CD8-positive, alpha-beta memory T cell (primary cell): ENCODE measurements around the gene RANBP1. TPM values are rescaled to one million over a fixed set of nuclear protein-coding genes. Genes with fewer than 3 reads are reported as not detected.

Source experiments
- CTCF ChIA-PET: fragments of 350-600 bp; sonication (Branson Sonifier 250); formaldehyde crosslinking; loops from one replicate; lab custom pipeline; 2021; ENCODE audit warnings: antibody characterized with exemption; lab: Charles Lee
- POLR2A ChIA-PET: fragments of 350-600 bp; sonication (Branson Sonifier 250); formaldehyde crosslinking; loops from one replicate; lab custom pipeline; 2021; ENCODE audit warnings: antibody characterized with exemption; lab: Charles Lee
- DNase-seq, 5 donors: peaks; one replicate each; pipeline versions ENCODE4 v3.0.0 to v3.0.0-alpha.2; 2020 to 2022; ENCODE audit warnings: mixed read lengths in 1 of 5
- H3K27ac ChIP-seq: one replicate; pipeline ENCODE4 v1.7.0; 2013; ENCODE audit warnings: low read depth, mild to moderate bottlenecking, low read length, moderate library complexity
- H3K27me3 ChIP-seq: 2 replicates; pipeline ENCODE4 v1.7.0; 2013; ENCODE audit warnings: low read length, mild to moderate bottlenecking; ENCODE audit not compliant: insufficient read depth, poor library complexity, severe bottlenecking
- H3K36me3 ChIP-seq: 2 replicates; pipeline ENCODE4 v1.7.0; 2013; ENCODE audit warnings: mild to moderate bottlenecking, low read length, moderate library complexity; ENCODE audit not compliant: insufficient read depth
- H3K4me1 ChIP-seq: 2 replicates; pipeline ENCODE4 v1.7.0; 2013; ENCODE audit warnings: mild to moderate bottlenecking, low read length, moderate library complexity; ENCODE audit not compliant: insufficient read depth
- H3K4me3 ChIP-seq: 2 replicates; pipeline ENCODE4 v1.7.0; 2013; ENCODE audit warnings: mild to moderate bottlenecking, low read length
- H3K9me3 ChIP-seq: 2 replicates; pipeline ENCODE4 v1.7.0; 2013; ENCODE audit warnings: mild to moderate bottlenecking, low read length
- H3K27ac Mint-ChIP-seq, 8 donors: one replicate each; pipeline ENCODE4 v1.8.0; 2020 to 2021; ENCODE audit warnings: mixed read lengths in 8 of 8, mild to moderate bottlenecking in 6 of 8, inconsistent platforms in 3 of 8, moderate library complexity in 3 of 8
- H3K27me3 Mint-ChIP-seq, 2 donors: one replicate each; pipeline ENCODE4 v1.8.0; 2020 to 2021; ENCODE audit warnings: mixed read lengths in 2 of 2, mild to moderate bottlenecking in 1 of 2, moderate library complexity in 1 of 2
- H3K36me3 Mint-ChIP-seq, 3 donors: one replicate each; pipeline ENCODE4 v1.8.0; 2020 to 2021; ENCODE audit warnings: mixed read lengths in 3 of 3, inconsistent platforms in 1 of 3, mild to moderate bottlenecking in 1 of 3
- H3K4me1 Mint-ChIP-seq, 3 donors: one replicate each; pipeline ENCODE4 v1.8.0; 2020 to 2021; ENCODE audit warnings: mixed read lengths in 3 of 3, inconsistent platforms in 1 of 3, mild to moderate bottlenecking in 1 of 3
- H3K4me3 Mint-ChIP-seq, 7 donors: one replicate each; pipeline ENCODE4 v1.8.0; 2020 to 2021; ENCODE audit warnings: mixed read lengths in 7 of 7, mild to moderate bottlenecking in 6 of 7, moderate library complexity in 4 of 7, inconsistent platforms in 2 of 7
- H3K9me3 Mint-ChIP-seq, 5 donors: one replicate each; pipeline ENCODE4 v1.8.0; 2020 to 2022; ENCODE audit warnings: mixed read lengths in 5 of 5, mild to moderate bottlenecking in 3 of 5, moderate library complexity in 2 of 5, inconsistent platforms in 1 of 5
- polyA plus RNA-seq: library from polyadenylated mRNA; unstranded; fragments of 300-500 nt; fragmentation: Illumina TruSeq; gene quantifications from one replicate; pipeline ENCODE4 v1.2.3, GENCODE V29; 2021
- total RNA-seq, 2 experiments: library from RNA; stranded (reverse); gene quantifications; one replicate each; pipeline ENCODE4 v1.2.3, GENCODE V29; 2021

Gene RANBP1
- total and polyA plus RNA-seq, 3 experiments from 2014 or later: 102 to 459 (median 436) TPM

DNA sequence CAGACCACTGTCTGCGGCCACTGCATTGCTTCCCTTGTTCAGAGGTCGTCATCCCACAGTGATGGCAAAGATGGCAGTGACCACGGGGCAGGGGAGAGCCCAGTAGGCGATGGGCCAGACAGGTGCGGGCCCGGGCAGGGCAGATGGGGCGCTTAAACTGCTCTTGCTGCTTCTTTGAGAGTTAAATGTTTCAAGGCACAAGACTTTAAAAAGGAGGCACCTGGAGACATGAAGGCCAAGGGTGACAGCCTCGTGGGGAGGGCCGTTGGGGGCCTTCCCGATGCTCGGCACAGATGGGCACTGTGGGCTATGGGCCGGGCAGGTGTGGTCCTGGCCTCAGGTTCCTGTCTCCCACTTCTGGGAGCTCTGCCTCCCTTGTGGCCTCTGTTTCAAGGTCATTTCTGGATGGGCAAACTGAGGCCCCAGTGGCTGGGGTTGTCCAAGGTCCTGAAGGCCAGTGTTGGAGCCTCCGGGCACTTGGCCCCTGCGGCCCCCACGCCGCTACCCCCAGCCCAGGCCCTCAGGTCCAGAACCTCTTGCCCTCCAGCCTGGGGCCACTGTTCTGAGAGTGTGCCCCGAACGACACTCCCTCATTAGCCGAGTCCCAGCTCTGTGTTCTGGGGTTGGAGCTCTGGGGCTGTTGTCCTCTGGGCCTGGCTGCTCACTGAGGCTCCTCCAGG lies 51.9 kb downstream of the RANBP1 start:
- H3K27ac Mint-ChIP-seq: no peak overlapping the region
- CTCF ChIA-PET: interaction anchor here (1.7 kb wide), 1 partner anchor 11 kb away, joined by 5 read pairs; no protein-coding TSS in a partner anchor
- no peak for DNase-seq
- Histone ChIP-seq H3K9me3 (no peaks in the 10 kb centered on the region), H3K4me3 (no peak overlapping the region), H3K27ac (no peak overlapping the region), H3K36me3 (no peaks in the 10 kb centered on the region), H3K4me1 (no peaks in the 10 kb centered on the region), H3K27me3 (peaks cover 7% of the 10 kb centered on the region)
- POLR2A ChIA-PET: no interaction called here
- no peak overlapping the region for H3K4me3 Mint-ChIP-seq
- H3K9me3 Mint-ChIP-seq: peaks cover 0 to 2% (median 0%) of the 10 kb centered on the region in 5 donors
- H3K36me3 Mint-ChIP-seq: no peaks in the 10 kb centered on the region
- no peaks in the 10 kb centered on the region for H3K4me1 Mint-ChIP-seq
- H3K27me3 Mint-ChIP-seq: peaks cover 0 to 2% of the 10 kb centered on the region in 2 donors

GRCh38 chr22:20169253-20169822 lies 53.4 kb downstream of the RANBP1 start:
- H3K4me1 Mint-ChIP-seq: no peaks in the 10 kb centered on the region
- no peaks in the 10 kb centered on the region for H3K4me1 ChIP-seq
- no peak for DNase-seq
- H3K9me3 Mint-ChIP-seq: peaks cover 0 to under 1% (median 0%) of the 10 kb centered on the region in 5 donors
- no peak overlapping the region for H3K27ac ChIP-seq
- POLR2A ChIA-PET: interaction anchor here (0.5 kb wide), 1 partner anchor 1742 kb away, joined by 3 read pairs; no protein-coding TSS in a partner anchor
- no peaks in the 10 kb centered on the region for H3K36me3 ChIP-seq
- CTCF ChIA-PET: no interaction called here
- no peaks in the 10 kb centered on the region for H3K9me3 ChIP-seq
- peaks cover 0 to 2% of the 10 kb centered on the region in 2 donors for H3K27me3 Mint-ChIP-seq
- H3K27ac Mint-ChIP-seq: no peak overlapping the region
- no peak overlapping the region for H3K4me3 Mint-ChIP-seq
- no peaks in the 10 kb centered on the region for H3K36me3 Mint-ChIP-seq
- no peak overlapping the region for H3K4me3 ChIP-seq
- peaks cover 7% of the 10 kb centered on the region for H3K27me3 ChIP-seq

DNA sequence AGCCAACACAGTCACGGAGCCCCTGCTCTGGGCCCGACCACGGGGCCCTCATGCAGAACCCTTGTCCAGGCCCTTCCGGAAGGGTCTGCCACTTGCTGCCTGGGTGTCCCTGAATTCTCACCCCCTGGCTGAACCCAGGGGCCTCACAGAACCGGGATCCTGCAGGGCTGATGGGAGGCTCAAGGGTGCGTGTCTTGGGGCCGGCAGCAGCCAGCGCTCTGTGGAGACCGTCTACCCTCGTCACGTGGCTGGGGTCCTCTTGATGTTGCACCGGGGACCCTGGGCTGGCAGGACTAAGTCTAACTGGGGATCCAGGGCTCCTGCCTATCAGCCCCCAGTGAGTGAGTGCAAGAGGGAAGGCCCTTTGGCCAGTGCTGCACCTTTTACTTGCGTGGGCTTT lies 54.3 kb downstream of the RANBP1 start:
- Mint-ChIP-seq H3K27me3 (peaks cover 0 to 2% of the 10 kb centered on the region in 2 donors), H3K4me1 (no peaks in the 10 kb centered on the region), H3K4me3 (no peak overlapping the region), H3K9me3 (no peaks in the 10 kb centered on the region), H3K36me3 (no peaks in the 10 kb centered on the region), H3K27ac (no peak overlapping the region)
- no peaks in the 10 kb centered on the region for H3K9me3 ChIP-seq
- no peak for DNase-seq
- H3K27me3 ChIP-seq: peaks cover 13% of the 10 kb centered on the region
- POLR2A ChIA-PET: no interaction called here
- no peak overlapping the region for H3K4me3 ChIP-seq
- CTCF ChIA-PET: no interaction called here
- H3K4me1 ChIP-seq: no peaks in the 10 kb centered on the region
- H3K36me3 ChIP-seq: no peaks in the 10 kb centered on the region
- H3K27ac ChIP-seq: no peak overlapping the region

DNA sequence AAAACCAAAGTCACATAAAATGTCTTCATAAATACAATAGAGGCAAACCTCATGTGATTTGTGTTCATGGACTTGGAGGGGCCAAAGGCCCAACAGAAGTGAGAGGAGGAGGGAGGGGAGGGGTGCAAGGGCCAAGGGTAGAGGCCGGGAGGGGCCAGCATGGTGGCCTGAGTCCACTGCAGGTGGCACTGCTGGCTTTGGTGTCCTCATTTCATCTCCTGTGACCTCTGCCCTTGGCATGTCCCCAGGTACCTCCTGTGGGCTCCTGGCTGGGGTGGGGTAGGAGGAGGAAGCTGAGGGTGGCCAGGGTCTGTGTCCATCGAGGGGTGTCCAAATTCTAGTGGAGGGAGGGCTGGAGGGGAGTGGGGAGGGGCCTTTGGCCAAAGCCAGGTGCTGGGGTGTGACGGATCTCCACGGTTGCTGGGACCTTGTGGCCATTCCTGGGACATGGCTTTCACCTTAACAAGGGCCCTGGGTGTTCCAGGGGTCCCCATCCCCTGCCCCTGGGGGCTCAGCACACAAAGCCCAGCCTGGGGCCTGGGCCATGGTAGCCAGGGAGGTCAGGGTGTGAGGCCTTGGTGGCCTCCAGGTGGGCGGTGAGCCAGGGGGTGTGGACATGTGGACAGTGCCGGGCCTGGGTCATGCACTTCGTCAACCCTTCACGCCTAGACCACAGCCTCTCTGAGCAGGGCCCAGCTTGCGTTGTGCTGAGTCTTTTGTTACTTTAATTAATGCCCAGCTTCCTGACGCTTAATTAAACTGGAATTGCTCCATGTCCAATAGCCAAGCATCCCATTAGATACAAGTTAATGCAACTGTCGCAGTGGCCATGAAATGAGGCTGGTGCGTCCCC lies 55.6 kb downstream of the RANBP1 start:
- Mint-ChIP-seq H3K9me3 (no peaks in the 10 kb centered on the region), H3K4me1 (no peaks in the 10 kb centered on the region), H3K36me3 (no peaks in the 10 kb centered on the region), H3K27ac (no peak overlapping the region), H3K4me3 (no peak overlapping the region), H3K27me3 (peaks cover 0 to 2% of the 10 kb centered on the region in 2 donors)
- no peak for DNase-seq
- H3K27ac ChIP-seq: no peak overlapping the region
- ChIA-PET POLR2A (no interaction called here), CTCF (interaction anchor here (1.5 kb wide), 1 partner anchor 14 kb away, joined by 3 read pairs; no protein-coding TSS in a partner anchor)
- no peaks in the 10 kb centered on the region for H3K9me3 ChIP-seq
- no peaks in the 10 kb centered on the region for H3K36me3 ChIP-seq
- H3K4me3 ChIP-seq: no peak overlapping the region
- peaks cover 13% of the 10 kb centered on the region for H3K27me3 ChIP-seq
- no peaks in the 10 kb centered on the region for H3K4me1 ChIP-seq

- Histone ChIP-seq H3K36me3 (no peaks in the 10 kb centered on the region), H3K4me1 (no peaks in the 10 kb centered on the region), H3K9me3 (no peaks in the 10 kb centered on the region), H3K27ac (no peak overlapping the region), H3K4me3 (no peak overlapping the region), H3K27me3 (peaks cover 13% of the 10 kb centered on the region)
- H3K4me3 Mint-ChIP-seq: no peak overlapping the region
- no peak for DNase-seq
- CTCF ChIA-PET: interaction anchor here (1.5 kb wide), 1 partner anchor 15 kb away, joined by 3 read pairs; no protein-coding TSS in a partner anchor
- POLR2A ChIA-PET: no interaction called here
- peaks cover 0 to 2% of the 10 kb centered on the region in 2 donors for H3K27me3 Mint-ChIP-seq
- H3K9me3 Mint-ChIP-seq: no peaks in the 10 kb centered on the region
- no peak overlapping the region for H3K27ac Mint-ChIP-seq
- no peaks in the 10 kb centered on the region for H3K4me1 Mint-ChIP-seq
- no peaks in the 10 kb centered on the region for H3K36me3 Mint-ChIP-seq
These were observed 56.3 kb downstream of the RANBP1 start for GRCh38 chr22:20172141-20172613.

GRCh38 chr22:20173246-20173645 lies 57.3 kb downstream of the RANBP1 start:
- peaks cover 13% of the 10 kb centered on the region for H3K27me3 ChIP-seq
- ChIA-PET POLR2A (no interaction called here), CTCF (no interaction called here)
- no peak overlapping the region for H3K27ac ChIP-seq
- Mint-ChIP-seq H3K27me3 (peaks cover 0 to 2% of the 10 kb centered on the region in 2 donors), H3K27ac (no peak overlapping the region), H3K9me3 (no peaks in the 10 kb centered on the region), H3K36me3 (no peaks in the 10 kb centered on the region), H3K4me3 (no peak overlapping the region), H3K4me1 (no peaks in the 10 kb centered on the region)
- no peak overlapping the region for H3K4me3 ChIP-seq
- no peaks in the 10 kb centered on the region for H3K4me1 ChIP-seq
- no peak for DNase-seq
- H3K36me3 ChIP-seq: no peaks in the 10 kb centered on the region
- H3K9me3 ChIP-seq: no peaks in the 10 kb centered on the region

GRCh38 chr22:20173772-20174171 lies 57.9 kb downstream of the RANBP1 start:
- Mint-ChIP-seq H3K4me3 (no peak overlapping the region), H3K36me3 (no peaks in the 10 kb centered on the region), H3K27ac (no peak overlapping the region), H3K27me3 (peaks cover 0 to 2% of the 10 kb centered on the region in 2 donors), H3K9me3 (no peaks in the 10 kb centered on the region), H3K4me1 (no peaks in the 10 kb centered on the region)
- no peak overlapping the region for H3K27ac ChIP-seq
- no peaks in the 10 kb centered on the region for H3K9me3 ChIP-seq
- DNase-seq: no peak
- H3K27me3 ChIP-seq: peaks cover 15% of the 10 kb centered on the region
- H3K36me3 ChIP-seq: no peaks in the 10 kb centered on the region
- no peaks in the 10 kb centered on the region for H3K4me1 ChIP-seq
- CTCF ChIA-PET: no interaction called here
- POLR2A ChIA-PET: no interaction called here
- H3K4me3 ChIP-seq: no peak overlapping the region
